Esophagus mucosa (tissue), 1 donor: ENCODE results near the gene THEM4. TPM values are rescaled to one million over a fixed set of nuclear protein-coding genes. Genes with fewer than 3 reads are reported as not detected.
A peak's percentile ranks its signal among the peaks of the same experiment; 100 is the strongest.
"Not testable (repeated sequence)": the region's sequence is repeated elsewhere in the genome, so short reads cannot be mapped to it uniquely, and the experiment has no call there.

Experiments
- ATAC-seq: fragments of 200-7000 bp; cut with Tn5 transposase; one replicate; pipeline ENCODE4 v1.9.1; 2020
- total RNA-seq: library from RNA; stranded (reverse); gene quantifications from one replicate; pipeline ENCODE4 v1.2.4, GENCODE V29; 2023
- donor health status: DM: yes; HTN: yes; CAD: no.

The THEM4 gene
- total RNA-seq, 1 donor from 2014 or later: 4.8 TPM

DNA sequence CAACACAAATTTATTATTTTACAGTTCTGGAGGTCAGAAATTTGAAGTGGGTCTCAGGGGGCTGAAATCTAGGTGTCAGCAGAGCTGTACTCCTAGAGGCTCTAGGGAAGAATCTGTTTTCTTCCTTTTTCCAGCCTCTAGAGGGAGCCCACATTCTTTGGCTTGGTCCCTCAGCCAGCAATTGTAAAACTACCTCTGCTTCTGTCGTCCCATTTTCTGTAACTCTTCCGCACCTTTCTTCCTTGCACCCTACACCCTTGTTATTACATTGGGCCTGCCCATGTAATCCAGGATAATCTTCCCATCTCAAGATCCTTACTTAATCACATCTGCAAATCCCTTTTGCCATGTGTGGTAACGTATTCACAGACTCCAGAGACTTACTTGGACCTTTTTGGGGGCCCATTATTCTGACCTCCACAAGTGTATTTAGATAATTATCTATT, 24.8 kb upstream of the THEM4 start:
- peak; percentile 89 for ATAC-seq

DNA sequence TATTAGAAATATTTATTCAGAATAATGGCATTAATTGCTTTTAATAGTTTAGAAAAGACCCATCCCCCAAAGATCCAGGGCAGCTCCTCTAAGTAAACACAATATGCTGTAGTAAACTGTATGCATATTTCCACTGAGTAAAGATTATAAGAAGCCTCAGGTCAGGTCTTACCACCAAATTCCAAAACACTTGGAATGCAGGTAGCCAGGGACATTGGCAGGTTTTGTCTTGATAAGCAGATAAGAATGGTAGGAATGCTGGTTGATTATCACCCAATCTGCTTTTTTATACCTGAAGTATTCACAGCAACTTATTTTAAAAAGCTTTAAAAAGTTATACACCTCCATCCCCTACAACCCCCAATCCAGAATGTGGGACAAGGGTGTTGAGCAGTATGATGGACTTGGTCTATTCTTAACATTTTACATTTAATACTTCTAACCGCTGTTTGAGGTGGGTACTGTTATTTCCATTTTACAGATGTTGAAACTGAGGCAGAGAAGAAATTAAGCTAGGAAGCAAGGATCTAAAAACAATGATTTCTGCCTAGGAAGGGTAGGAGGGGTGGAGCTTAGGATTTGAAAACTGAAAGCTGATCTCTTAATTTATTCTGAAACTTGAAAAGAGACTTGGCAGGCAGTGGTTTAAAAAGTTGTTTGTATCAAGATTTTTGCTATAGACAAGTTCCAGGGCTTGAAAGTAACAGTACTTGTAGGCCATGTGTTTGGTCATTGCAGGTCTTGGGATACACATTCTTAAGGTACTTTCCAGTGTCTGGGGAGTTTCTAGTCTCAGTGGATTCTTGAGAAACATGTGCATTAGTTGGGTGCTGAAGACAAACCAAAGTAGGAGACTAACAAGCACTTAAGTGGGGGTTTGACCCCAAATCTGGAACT, 15.6 kb upstream of the THEM4 start:
- ATAC-seq: no peak

- no peak for ATAC-seq
These were observed 14.1 kb upstream of the THEM4 start for GRCh38 chr1:151923422-151923821.

DNA sequence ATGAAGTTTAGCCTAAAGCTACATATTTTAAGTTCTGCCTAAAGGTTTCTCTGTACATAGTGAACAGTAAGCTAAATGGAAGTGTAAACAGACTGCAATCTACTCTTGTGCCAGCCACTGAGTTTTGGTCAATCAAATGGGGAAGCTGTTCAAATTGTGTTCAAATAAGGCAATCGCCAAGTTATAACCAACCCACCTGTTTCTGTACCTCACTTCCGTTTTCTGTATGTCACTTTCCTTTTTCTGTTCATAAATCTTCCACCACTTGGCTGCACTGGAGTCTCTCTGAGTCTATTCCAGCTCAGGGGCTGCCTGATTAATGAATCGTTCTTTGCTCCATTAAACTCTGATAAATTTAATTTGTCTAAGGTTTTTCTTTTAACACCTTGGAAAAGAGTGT, 10.8 kb upstream of the THEM4 start:
- ATAC-seq: no peak

- ATAC-seq: no peak
These were observed 9.7 kb upstream of the THEM4 start for GRCh38 chr1:151918819-151919610.

DNA sequence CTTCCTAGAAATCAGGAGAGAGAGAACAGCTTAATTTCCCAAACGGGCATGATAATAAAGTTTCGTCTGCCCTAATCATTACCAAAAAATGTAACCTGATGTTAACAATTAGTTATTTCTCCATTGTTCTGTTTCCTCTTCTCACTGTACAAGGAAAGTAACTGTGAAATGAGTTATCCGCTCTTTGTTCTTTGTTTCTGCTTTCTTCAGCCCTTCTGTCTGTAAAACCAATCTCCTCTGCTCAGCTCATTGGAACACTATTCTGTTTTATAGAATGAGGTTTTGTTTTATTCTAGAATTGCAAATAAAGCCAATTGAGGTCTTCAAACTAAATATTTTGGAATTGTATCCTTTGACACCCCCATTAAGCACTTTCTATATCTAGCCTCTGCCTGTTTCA, 8.8 kb upstream of the THEM4 start:
- no peak for ATAC-seq

GRCh38 chr1:151916726-151917370, 7.5 kb upstream of the THEM4 start:
- no peak for ATAC-seq

GRCh38 chr1:151915061-151915686, 5.9 kb upstream of the THEM4 start:
- ATAC-seq: no peak

GRCh38 chr1:151914076-151914475, 4.8 kb upstream of the THEM4 start:
- ATAC-seq: no peak

DNA sequence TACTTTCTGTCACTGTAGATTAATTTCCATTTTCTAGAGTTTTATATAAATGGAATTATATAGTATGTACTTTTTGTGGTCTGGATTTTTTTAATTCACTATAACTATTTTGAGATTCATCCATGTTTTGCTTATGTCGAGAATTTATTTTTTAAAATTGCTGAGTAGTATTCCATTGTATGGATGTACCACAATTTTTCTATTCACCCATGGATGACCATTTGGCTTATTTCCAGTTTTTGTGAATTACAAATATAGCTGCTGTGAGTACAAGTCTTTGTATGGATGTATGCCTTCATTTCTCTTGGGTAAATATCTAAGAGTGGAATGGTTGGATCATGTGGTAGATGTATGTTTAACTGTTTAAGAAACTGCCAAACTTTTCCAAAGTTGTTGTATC, 3.7 kb upstream of the THEM4 start:
- no peak for ATAC-seq

- ATAC-seq: no peak
These were observed 1.1 kb downstream of the THEM4 start for GRCh38 chr1:151908228-151908691.

DNA sequence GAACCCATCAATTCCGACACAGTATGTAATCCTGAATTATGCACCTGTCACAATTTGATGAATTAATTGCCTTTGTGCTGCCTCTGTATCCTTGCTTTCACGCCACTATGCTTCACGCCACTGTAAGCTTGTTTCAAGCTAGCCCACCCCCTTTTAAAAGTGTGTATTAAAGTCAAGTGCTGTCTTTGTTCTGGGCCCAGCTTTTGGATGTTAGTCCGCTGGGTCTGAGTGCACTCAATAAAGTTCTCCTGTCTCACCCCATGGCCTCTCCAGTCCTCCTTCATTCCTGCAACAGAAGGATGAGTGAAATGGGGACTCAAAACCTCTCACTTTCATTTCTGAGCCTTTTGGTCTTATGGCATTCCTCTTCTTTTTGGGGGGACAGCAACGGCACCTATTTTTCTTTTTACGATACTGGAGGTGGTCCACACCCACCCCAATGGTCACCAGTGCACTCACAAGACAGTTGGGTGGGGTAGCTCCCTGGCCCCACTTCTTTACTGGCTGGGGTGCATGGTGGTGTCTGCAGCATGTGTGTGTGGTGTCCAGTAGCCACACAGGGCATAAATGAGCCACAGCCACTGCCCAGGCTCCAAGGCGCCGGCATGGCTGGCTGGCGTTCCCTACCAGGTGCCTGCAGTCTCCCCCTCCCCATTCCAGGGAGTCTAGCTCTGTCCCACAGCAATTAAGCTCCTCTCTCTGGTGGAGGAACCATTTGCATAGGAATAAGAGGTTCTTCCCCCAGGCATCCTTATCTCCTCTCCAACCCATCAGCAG, 1.8 kb downstream of the THEM4 start:
- ATAC-seq: no peak

DNA sequence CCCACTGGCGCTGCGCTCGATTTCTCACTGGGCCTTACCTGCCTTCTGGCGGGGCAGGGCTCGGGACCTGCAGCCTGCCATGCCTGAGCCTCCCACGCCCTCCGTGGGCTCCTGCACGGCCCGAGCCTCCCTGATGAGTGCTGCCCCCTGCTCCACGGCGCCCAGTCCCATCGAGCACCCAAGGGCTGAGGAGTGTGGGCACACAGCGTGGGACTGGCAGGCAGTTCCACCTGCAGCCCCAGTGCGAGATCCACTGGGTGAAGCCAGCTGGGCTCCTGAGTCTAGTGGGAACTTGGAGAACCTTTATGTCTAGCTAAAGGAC, 3.0 kb downstream of the THEM4 start:
- not testable (repeated sequence) for ATAC-seq

DNA sequence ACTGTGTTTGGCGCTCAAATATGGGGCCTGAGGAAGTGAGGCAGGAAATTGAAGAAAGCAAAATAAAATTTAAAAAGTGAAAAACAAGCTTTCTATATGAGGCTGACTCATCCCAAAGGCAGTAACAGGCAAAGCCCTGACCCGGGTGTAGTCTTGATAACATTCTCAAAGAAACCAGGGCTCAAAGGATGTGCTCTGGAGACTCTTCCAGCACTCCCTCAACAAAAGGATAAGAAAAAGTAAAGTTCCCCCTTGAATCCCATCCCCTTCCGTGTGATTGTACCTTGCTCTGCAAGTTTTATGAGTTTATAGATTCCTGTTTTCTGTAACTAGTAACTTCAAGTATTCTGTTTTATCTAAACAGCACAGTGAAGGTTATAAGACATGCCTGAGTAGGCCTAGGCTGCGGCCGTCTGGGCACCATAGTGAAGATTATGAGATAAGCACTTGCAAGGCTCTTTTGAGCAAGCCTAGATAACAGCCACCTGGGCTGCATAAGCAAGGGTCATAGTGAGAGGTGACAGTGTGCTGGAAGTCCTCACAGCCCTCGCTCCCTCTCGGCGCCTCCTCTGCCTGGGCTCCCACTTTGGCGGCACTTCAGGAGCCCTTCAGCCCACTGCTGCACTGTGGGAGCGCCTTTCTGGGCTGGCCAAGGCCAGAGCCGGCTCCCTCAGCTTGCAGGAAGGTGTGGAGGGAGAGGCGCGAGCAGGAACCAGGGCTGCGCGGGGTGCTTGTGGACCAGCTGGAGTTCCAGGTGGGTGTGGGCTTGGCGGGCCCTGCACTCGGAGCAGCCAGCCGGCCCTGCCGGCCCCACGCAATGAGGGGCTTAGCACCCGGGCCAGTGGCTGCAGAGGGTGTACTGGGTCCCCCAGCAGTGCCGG, 3.6 kb downstream of the THEM4 start:
- ATAC-seq: not testable (repeated sequence)

- ATAC-seq: no peak
These were observed 4.3 kb downstream of the THEM4 start for GRCh38 chr1:151905070-151905442.

GRCh38 chr1:151902858-151903257, 6.5 kb downstream of the THEM4 start:
- no peak for ATAC-seq

DNA sequence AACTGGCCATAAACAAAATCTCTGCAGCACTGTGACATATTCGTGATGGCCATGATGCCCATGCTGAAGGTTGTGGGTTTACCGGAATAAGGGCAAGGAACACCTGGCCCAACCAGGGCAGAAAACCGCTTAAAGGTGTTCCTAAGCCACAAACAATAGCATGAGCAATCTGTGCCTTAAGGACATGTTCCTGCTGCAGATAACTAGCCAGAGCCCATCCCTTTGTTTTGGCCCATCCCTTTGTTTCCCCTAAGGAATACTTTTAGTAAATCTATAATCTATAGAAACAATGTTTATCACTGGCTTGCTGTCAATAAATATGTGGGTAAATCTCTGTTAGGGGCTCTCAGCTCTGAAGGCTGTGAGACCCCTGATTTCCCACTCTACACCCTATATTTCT, 8.5 kb downstream of the THEM4 start:
- not testable (repeated sequence) for ATAC-seq

GRCh38 chr1:151898519-151898991, 10.8 kb downstream of the THEM4 start:
- ATAC-seq: no peak

GRCh38 chr1:151897991-151898431, 11.3 kb downstream of the THEM4 start:
- ATAC-seq: no peak

DNA sequence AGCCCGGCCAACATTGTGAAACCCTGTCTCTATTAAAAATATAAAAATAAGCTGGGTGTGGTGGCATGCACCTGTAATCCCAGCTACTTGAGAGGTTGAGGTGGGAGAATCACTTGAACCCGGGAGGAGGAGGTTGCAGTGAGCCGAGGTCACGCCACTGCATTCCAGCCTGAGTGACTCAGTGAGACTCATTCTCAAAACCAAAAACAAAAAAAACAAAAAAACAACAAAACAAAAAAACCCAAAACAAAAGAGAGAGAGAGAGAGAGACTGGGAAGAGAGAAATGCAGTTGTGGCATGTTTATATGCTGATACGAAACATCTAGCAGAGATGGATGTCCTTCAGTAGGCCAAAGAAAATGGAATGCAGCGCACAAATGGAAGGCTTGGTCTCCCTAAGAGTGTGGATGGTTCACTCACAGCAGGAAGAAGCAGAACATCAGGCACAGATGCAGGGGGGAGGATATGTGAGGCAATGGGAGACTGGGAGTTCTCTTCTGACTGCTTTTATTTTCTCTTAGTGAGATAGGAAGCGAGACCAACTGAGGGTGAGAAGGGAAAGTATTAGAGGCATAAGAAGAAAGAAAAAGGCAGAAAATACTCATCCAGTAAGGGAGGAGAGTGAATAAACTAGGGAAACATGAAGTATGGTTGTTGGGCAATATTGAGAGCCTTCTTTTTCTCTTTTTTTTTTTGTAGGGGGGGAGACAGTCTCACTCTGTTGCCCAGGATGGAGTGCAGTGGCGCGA, 16.0 kb downstream of the THEM4 start:
- ATAC-seq: no peak
